Measurements from ENCODE around the gene ENAH.

The ENAH gene

GRCh38 chr1:225559902-225560301, 93.0 kb downstream of the ENAH start:
- H3K4me3 ChIP-seq (ENCODE audit: low read depth, low read length), result no peak overlapping the region
- no peak for TF ChIP-seq CTCF (IDR thresholded peaks at IDR 0.05; ENCODE audit: borderline replicate concordance, insufficient read depth, low read depth, low read length)

- H3K4me3 ChIP-seq (ENCODE audit: low read depth, low read length), result no peak overlapping the region
- TF ChIP-seq CTCF (IDR thresholded peaks at IDR 0.05; ENCODE audit: borderline replicate concordance, insufficient read depth, low read depth, low read length), result no peak
These were observed 93.6 kb downstream of the ENAH start for GRCh38 chr1:225559326-225559725.

GRCh38 chr1:225556694-225557093, 96.2 kb downstream of the ENAH start:
- no peak for TF ChIP-seq CTCF (IDR thresholded peaks at IDR 0.05; ENCODE audit: borderline replicate concordance, insufficient read depth, low read depth, low read length)
- H3K4me3 ChIP-seq (ENCODE audit: low read depth, low read length), result no peak overlapping the region

GRCh38 chr1:225555821-225556220, 97.1 kb downstream of the ENAH start:
- TF ChIP-seq CTCF (IDR thresholded peaks at IDR 0.05; ENCODE audit: borderline replicate concordance, insufficient read depth, low read depth, low read length), result no peak
- no peak overlapping the region for H3K4me3 ChIP-seq (ENCODE audit: low read depth, low read length)

GRCh38 chr1:225554216-225554812, 98.6 kb downstream of the ENAH start:
- TF ChIP-seq CTCF (IDR thresholded peaks at IDR 0.05; ENCODE audit: borderline replicate concordance, insufficient read depth, low read depth, low read length), result peak; percentile 37; the same call in 1 of the 2 replicates

GRCh38 chr1:225549821-225550220, 103.1 kb downstream of the ENAH start:
- no peak overlapping the region for H3K4me3 ChIP-seq (ENCODE audit: low read depth, low read length)
- no peak for TF ChIP-seq CTCF (IDR thresholded peaks at IDR 0.05; ENCODE audit: borderline replicate concordance, insufficient read depth, low read depth, low read length)

More at GRCh38 chr1:225554216-225554812, 98.6 kb downstream of the ENAH start:
- H3K4me3 ChIP-seq (ENCODE audit: low read depth, low read length), result no peak overlapping the region

GRCh38 chr1:225548140-225548857, 104.6 kb downstream of the ENAH start:
- no peak for TF ChIP-seq CTCF (IDR thresholded peaks at IDR 0.05; ENCODE audit: borderline replicate concordance, insufficient read depth, low read depth, low read length)
- H3K4me3 ChIP-seq (ENCODE audit: low read depth, low read length), result no peak overlapping the region
